NB4 (cell line): ENCODE measurements around the gene LCA5L.

Experiments
- CTCF ChIP-seq: IDR thresholded peaks from one replicate; pipeline ENCODE4 v1.5.1; 2012; ENCODE audit warnings: low read depth, low read length
- POLR2A ChIP-seq: IDR thresholded peaks from 2 replicates; pipeline ENCODE4 v1.6.1; 2011; ENCODE audit warnings: mild to moderate bottlenecking; ENCODE audit not compliant: insufficient read length; ENCODE audit errors: extremely low read depth
- TF ChIP-seq, protein P1 (sequence below): IDR thresholded peaks from 2 replicates; pipeline ENCODE4 v1.6.1; 2011; ENCODE audit warnings: low read depth, low read length

DNA sequence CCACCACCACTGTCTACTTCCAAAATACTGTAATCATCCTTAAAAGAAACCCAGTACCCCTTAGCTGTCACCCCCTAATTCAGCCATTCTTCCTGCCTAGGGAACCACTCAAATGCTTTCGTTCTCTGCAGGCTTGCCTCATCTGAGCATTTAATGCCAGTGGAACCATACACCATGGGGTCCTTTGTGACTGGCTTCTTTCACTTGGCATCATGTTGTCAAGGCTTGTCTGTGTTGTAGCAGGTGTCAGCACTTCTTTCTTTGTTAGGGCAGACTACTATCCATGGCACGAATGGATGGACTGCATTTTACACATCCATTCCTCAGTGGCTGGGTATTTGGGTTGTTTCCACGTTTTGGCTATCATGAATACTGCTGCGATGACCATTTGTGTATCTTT lies 34.7 kb upstream of the LCA5L start:
- TF ChIP-seq POLR2A (no peak), CTCF (no peak)
- TF ChIP-seq, protein P1, sequence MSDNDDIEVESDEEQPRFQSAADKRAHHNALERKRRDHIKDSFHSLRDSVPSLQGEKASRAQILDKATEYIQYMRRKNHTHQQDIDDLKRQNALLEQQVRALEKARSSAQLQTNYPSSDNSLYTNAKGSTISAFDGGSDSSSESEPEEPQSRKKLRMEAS, result no peak
